ENCODE measurements around the gene VPS50.

VPS50 gene

DNA sequence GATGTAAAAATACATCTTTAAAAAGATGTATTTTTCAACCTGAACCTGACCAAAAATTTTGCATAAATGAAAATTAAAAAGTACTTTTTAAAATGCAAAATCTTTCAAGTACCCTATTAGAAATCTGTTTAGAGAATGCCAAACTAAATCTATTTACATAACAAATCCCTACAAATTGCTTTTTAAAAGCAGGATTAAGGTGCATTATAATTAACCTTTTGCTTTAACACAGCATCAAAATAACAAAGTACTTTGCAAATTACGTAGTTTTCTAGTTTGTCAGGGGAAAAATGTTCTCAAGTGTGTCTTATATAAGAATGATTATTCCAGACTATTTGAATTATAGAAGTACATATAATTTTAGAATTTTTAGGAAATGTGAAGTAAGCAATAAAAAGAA is 160.8 kb downstream of the VPS50 start:
- Histone ChIP-seq H3K36me3 (ENCODE audit: control insufficient read depth, insufficient read depth, low read length) (no peaks in the 10 kb centered on the region), H3K4me3 (ENCODE audit: low read length) (no peak overlapping the region), H3K4me1 (ENCODE audit: control insufficient read depth, insufficient read depth, low read length) (no peaks in the 10 kb centered on the region), H3K27ac (ENCODE audit: low read depth, low read length) (no peak overlapping the region), H3K9ac (ENCODE audit: low read length) (no peak overlapping the region), H3K27me3 (ENCODE audit: control insufficient read depth, insufficient read depth, low read length) (no peaks in the 10 kb centered on the region)

- Histone ChIP-seq H3K27me3 (ENCODE audit: control insufficient read depth, insufficient read depth, low read length) (no peaks in the 10 kb centered on the region), H3K9ac (ENCODE audit: low read length) (no peak overlapping the region), H3K36me3 (ENCODE audit: control insufficient read depth, insufficient read depth, low read length) (no peaks in the 10 kb centered on the region), H3K4me3 (ENCODE audit: low read length) (no peak overlapping the region), H3K4me1 (ENCODE audit: control insufficient read depth, insufficient read depth, low read length) (no peaks in the 10 kb centered on the region), H3K27ac (ENCODE audit: low read depth, low read length) (no peak overlapping the region)
Measured at GRCh38 chr7:93399642-93400041, 167.5 kb downstream of the VPS50 start.

GRCh38 chr7:93402944-93403343 is 170.8 kb downstream of the VPS50 start:
- Histone ChIP-seq H3K4me1 (ENCODE audit: control insufficient read depth, insufficient read depth, low read length) (no peaks in the 10 kb centered on the region), H3K27me3 (ENCODE audit: control insufficient read depth, insufficient read depth, low read length) (no peaks in the 10 kb centered on the region), H3K9ac (ENCODE audit: low read length) (no peak overlapping the region), H3K36me3 (ENCODE audit: control insufficient read depth, insufficient read depth, low read length) (no peaks in the 10 kb centered on the region), H3K27ac (ENCODE audit: low read depth, low read length) (no peak overlapping the region), H3K4me3 (ENCODE audit: low read length) (no peak overlapping the region)

GRCh38 chr7:93407239-93407638 is 175.1 kb downstream of the VPS50 start:
- Histone ChIP-seq H3K4me3 (ENCODE audit: low read length) (no peak overlapping the region), H3K27ac (ENCODE audit: low read depth, low read length) (no peak overlapping the region), H3K4me1 (ENCODE audit: control insufficient read depth, insufficient read depth, low read length) (no peaks in the 10 kb centered on the region), H3K27me3 (ENCODE audit: control insufficient read depth, insufficient read depth, low read length) (no peaks in the 10 kb centered on the region), H3K36me3 (ENCODE audit: control insufficient read depth, insufficient read depth, low read length) (no peaks in the 10 kb centered on the region), H3K9ac (ENCODE audit: low read length) (no peak overlapping the region)

GRCh38 chr7:93409324-93409723 is 177.2 kb downstream of the VPS50 start:
- H3K27me3 ChIP-seq (ENCODE audit: control insufficient read depth, insufficient read depth, low read length), result no peaks in the 10 kb centered on the region
- H3K4me3 ChIP-seq (ENCODE audit: low read length), result no peak overlapping the region
- no peaks in the 10 kb centered on the region for H3K36me3 ChIP-seq (ENCODE audit: control insufficient read depth, insufficient read depth, low read length)
- no peak overlapping the region for H3K27ac ChIP-seq (ENCODE audit: low read depth, low read length)
- no peaks in the 10 kb centered on the region for H3K4me1 ChIP-seq (ENCODE audit: control insufficient read depth, insufficient read depth, low read length)
- no peak overlapping the region for H3K9ac ChIP-seq (ENCODE audit: low read length)

Data from rectal smooth muscle tissue (tissue), 1 donor.